ENCODE data around the gene FAM13A. TPM values are rescaled to one million over a fixed set of nuclear protein-coding genes. Genes with fewer than 3 reads are reported as not detected.

The FAM13A gene
- total RNA-seq, 2 donors from 2014 or later, result 27.2 to 107 TPM

DNA sequence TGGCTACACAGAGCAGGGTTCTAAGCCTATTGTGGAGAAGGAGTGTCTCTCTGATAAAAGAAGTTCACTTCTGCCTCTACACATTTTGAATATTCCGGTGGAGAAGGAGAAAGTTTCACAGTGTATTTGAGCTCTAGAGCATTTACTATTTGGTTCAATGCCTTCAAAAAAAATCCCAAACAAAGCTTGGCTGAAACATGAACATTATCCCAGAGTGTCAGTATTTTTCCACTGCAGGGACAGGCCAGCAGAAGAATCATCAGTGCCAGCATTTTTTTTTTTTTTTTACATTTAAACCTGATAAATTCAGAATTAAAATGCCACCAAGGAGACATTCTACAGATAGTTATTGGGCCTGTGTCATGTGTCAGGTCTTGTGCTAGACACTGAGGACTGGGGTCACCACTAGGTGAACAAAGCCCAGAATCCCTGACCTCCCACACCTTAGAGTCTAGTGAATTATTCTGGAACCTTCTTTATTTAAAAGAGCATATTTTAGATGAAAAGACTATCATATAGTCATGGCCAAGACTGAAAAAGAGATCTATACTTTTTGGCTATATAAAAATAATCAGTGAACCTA, 311.3 kb downstream of the FAM13A start:
- DNase-seq (ENCODE audit: low spot score), result no peak
- no peak overlapping the region for H3K4me3 ChIP-seq
- TF ChIP-seq POLR2A (IDR thresholded peaks at IDR 0.05) (no peak), POLR2AphosphoS5 (IDR thresholded peaks at IDR 0.05) (no peak)
- TF ChIP-seq, protein P1, sequence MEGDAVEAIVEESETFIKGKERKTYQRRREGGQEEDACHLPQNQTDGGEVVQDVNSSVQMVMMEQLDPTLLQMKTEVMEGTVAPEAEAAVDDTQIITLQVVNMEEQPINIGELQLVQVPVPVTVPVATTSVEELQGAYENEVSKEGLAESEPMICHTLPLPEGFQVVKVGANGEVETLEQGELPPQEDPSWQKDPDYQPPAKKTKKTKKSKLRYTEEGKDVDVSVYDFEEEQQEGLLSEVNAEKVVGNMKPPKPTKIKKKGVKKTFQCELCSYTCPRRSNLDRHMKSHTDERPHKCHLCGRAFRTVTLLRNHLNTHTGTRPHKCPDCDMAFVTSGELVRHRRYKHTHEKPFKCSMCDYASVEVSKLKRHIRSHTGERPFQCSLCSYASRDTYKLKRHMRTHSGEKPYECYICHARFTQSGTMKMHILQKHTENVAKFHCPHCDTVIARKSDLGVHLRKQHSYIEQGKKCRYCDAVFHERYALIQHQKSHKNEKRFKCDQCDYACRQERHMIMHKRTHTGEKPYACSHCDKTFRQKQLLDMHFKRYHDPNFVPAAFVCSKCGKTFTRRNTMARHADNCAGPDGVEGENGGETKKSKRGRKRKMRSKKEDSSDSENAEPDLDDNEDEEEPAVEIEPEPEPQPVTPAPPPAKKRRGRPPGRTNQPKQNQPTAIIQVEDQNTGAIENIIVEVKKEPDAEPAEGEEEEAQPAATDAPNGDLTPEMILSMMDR (IDR thresholded peaks at IDR 0.05), result no peak
- no peaks in the 10 kb centered on the region for H3K9me3 ChIP-seq
- H3K27me3 ChIP-seq (replicated peaks; ENCODE audit: insufficient read depth), result no peaks in the 10 kb centered on the region
- WGBS, result 43% methylated on average over 1 of the region's 1 CpG
- H3K4me1 ChIP-seq (replicated peaks), result no peaks in the 10 kb centered on the region
- peak overlapping the region in 1 of 2 donors; percentile 4 for H3K27ac ChIP-seq
- H3K36me3 ChIP-seq, result peaks cover 0 to 10% of the 10 kb centered on the region in 2 donors
- intact Hi-C loops (cut with DNase I), result no loop called here

DNA sequence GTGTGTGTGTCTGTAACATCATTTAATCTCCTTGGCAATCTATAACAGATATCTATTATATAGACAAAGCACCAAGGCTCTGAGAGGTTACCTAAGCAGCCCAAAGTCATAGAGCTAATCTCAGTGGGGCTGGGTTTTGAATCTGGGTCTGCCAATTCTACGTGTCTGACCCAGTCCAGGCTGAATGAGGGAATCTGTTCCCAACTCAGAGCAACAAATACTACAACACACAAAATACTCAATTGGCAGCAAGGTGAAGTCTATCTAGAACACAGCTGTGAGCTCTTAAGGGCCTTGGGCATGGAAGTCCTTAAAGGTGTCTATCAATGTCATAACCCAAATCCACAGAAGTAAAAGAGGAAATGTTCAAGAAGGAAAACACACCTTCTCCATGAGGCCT, 311.8 kb downstream of the FAM13A start:
- Histone ChIP-seq H3K27ac (no peak overlapping the region), H3K4me3 (no peak overlapping the region), H3K36me3 (peaks cover 0 to 10% of the 10 kb centered on the region in 2 donors), H3K27me3 (replicated peaks; ENCODE audit: insufficient read depth) (no peaks in the 10 kb centered on the region), H3K4me1 (replicated peaks) (no peaks in the 10 kb centered on the region), H3K9me3 (no peaks in the 10 kb centered on the region)
- TF ChIP-seq, protein P1 (IDR thresholded peaks at IDR 0.05), result no peak
- TF ChIP-seq POLR2A (IDR thresholded peaks at IDR 0.05) (no peak), POLR2AphosphoS5 (IDR thresholded peaks at IDR 0.05) (no peak)
- intact Hi-C loops (cut with DNase I), result no loop called here
- WGBS, result 90% methylated on average over 1 of the region's 1 CpG
- no peak for DNase-seq (ENCODE audit: low spot score)

DNA sequence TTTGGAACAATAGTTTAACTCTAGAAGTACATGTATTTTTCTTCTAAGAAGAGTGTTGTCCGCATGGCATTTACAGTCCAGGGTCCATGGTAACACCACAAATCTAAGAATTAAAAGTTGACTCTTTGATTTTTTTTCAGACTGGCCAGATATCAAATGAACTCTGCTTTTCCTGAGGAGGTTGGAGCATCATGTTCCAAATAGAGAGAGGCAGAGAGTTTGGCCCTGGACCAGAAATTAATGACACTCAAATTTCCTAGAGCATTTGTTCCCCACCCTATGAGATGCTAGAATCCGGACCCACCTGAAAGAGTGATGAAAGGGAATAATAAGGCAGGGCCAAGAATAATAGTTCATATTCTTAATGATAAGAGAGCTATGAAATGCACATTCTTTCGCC, 312.4 kb downstream of the FAM13A start:
- H3K27ac ChIP-seq, result no peak overlapping the region
- no peaks in the 10 kb centered on the region for H3K4me1 ChIP-seq (replicated peaks)
- intact Hi-C loops (cut with DNase I), result no loop called here
- TF ChIP-seq, protein P1 (IDR thresholded peaks at IDR 0.05), result no peak
- TF ChIP-seq POLR2AphosphoS5 (IDR thresholded peaks at IDR 0.05), result no peak
- no peak for TF ChIP-seq POLR2A (IDR thresholded peaks at IDR 0.05)
- no peak overlapping the region for H3K4me3 ChIP-seq
- no peaks in the 10 kb centered on the region for H3K27me3 ChIP-seq (replicated peaks; ENCODE audit: insufficient read depth)
- peaks cover 0 to 7% of the 10 kb centered on the region in 2 donors for H3K36me3 ChIP-seq
- 84% methylated on average over 3 of the region's 3 CpGs for WGBS
- H3K9me3 ChIP-seq, result no peaks in the 10 kb centered on the region
- DNase-seq (ENCODE audit: low spot score), result no peak

DNA sequence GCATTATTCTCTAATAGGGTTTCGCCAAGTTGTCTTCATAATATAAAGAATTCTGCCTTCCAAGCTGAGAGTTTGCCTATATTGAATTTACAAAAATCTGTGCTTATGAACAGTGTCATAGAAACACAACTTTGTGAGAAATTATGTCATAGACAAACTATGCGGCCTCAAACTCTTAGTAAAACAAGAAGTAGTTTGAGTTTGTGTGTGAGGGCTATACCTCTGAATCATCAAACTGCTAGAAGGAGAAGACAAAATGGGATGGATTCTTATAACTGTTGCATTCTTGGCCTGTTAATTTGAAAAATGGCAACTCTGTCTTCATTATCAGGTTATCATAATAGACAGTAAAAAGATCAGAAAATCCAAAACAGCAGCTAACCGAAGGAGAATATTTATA, 313.3 kb downstream of the FAM13A start:
- DNase-seq (ENCODE audit: low spot score), result no peak

DNA sequence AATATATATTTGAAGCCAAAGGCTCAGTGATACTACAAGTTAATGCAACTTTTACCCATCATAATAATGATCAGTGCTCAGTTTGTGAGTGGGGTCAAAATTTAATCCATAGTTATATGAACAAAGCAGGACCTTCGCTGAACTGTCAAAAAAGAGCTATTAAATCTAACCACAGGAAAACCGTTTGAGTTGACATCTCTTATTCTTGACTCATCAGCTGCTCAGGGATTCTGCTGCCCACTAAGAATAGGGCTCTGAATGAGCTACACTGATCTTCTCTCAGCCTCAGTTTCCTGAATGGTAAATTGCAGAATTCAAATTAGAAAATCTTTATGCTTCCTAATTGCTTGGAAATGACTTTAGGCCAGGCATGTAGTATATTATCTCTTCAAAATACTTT, 314.4 kb downstream of the FAM13A start:
- Histone ChIP-seq H3K27me3 (replicated peaks; ENCODE audit: insufficient read depth) (no peaks in the 10 kb centered on the region), H3K36me3 (no peaks in the 10 kb centered on the region), H3K4me3 (no peak overlapping the region), H3K4me1 (replicated peaks) (peaks cover 10% of the 10 kb centered on the region), H3K27ac (no peak overlapping the region), H3K9me3 (no peaks in the 10 kb centered on the region)
- DNase-seq (ENCODE audit: low spot score), result no peak
- intact Hi-C loops (cut with DNase I), result no loop called here
- TF ChIP-seq POLR2AphosphoS5 (IDR thresholded peaks at IDR 0.05), result no peak
- TF ChIP-seq, protein P1 (IDR thresholded peaks at IDR 0.05), result no peak
- TF ChIP-seq POLR2A (IDR thresholded peaks at IDR 0.05), result no peak
- 54% methylated on average over 2 of the region's 2 CpGs for WGBS

More for the DNA sequence above, 313.3 kb downstream of the FAM13A start:
- Histone ChIP-seq H3K4me3 (no peak overlapping the region), H3K27me3 (replicated peaks; ENCODE audit: insufficient read depth) (no peaks in the 10 kb centered on the region), H3K27ac (no peak overlapping the region), H3K9me3 (no peaks in the 10 kb centered on the region), H3K4me1 (replicated peaks) (no peaks in the 10 kb centered on the region), H3K36me3 (no peaks in the 10 kb centered on the region)
- intact Hi-C loops (cut with DNase I), result no loop called here
- WGBS, result 95% methylated on average over 3 of the region's 3 CpGs
- no peak for TF ChIP-seq POLR2A (IDR thresholded peaks at IDR 0.05)
- TF ChIP-seq POLR2AphosphoS5 (IDR thresholded peaks at IDR 0.05), result no peak
- TF ChIP-seq, protein P1 (IDR thresholded peaks at IDR 0.05), result no peak

Measured in prostate gland (tissue), 2 donors.